Kidney (tissue), 14 donors: ENCODE data around the gene FABP2. TPM values are rescaled to one million over a fixed set of nuclear protein-coding genes. Genes with fewer than 3 reads are reported as not detected.
A peak's percentile ranks its signal among the peaks of the same experiment; 100 is the strongest.
"Not testable (repeated sequence)": the region's sequence is repeated elsewhere in the genome, so short reads cannot be mapped to it uniquely, and the experiment has no call there.

Source experiments
- DNase-seq, 5 donors: peaks; one replicate each; pipeline ENCODE4 v3.0.0-alpha.2; 2013 to 2020
- FAIRE-seq: peaks from 2 replicates; lab custom pipeline; 2012; peaks lifted over from hg19 to GRCh38; lab: Jason Lieb, UNC
- H3K27ac ChIP-seq, 2 donors: one replicate each; pipeline ENCODE4 v1.7.0; 2013; ENCODE audit warnings: low read depth in 2 of 2, low read length in 2 of 2, inconsistent platforms in 1 of 2
- H3K27me3 ChIP-seq: one replicate; pipeline ENCODE4 v1.7.1; 2013; ENCODE audit warnings: low read length, inconsistent platforms; ENCODE audit not compliant: control insufficient read depth, insufficient read depth
- H3K36me3 ChIP-seq, 3 donors: one replicate each; pipeline versions ENCODE4 v1.7.0 to v1.7.1; 2013; ENCODE audit warnings: low read length in 3 of 3, control low read depth in 1 of 3, inconsistent platforms in 1 of 3; ENCODE audit not compliant: insufficient read depth in 3 of 3, control insufficient read depth in 2 of 3
- H3K4me1 ChIP-seq, 3 donors: one replicate each; pipeline versions ENCODE4 v1.7.0 to v1.7.1; 2013; ENCODE audit warnings: low read length in 3 of 3, inconsistent platforms in 1 of 3, low read depth in 1 of 3; ENCODE audit not compliant: control insufficient read depth in 2 of 3, insufficient read depth in 2 of 3
- H3K4me3 ChIP-seq, 3 donors: one replicate each; pipeline versions ENCODE4 v1.7.0 to v1.8.1; 2013; ENCODE audit warnings: low read length in 3 of 3, control low read depth in 1 of 3, inconsistent platforms in 1 of 3
- H3K9ac ChIP-seq, 3 donors: one replicate each; pipeline versions ENCODE4 v1.7.0 to v1.7.1; 2013; ENCODE audit warnings: low read length in 3 of 3, control low read depth in 1 of 3, inconsistent platforms in 1 of 3
- H3K9me3 ChIP-seq, 3 donors: one replicate each; pipeline versions ENCODE4 v1.7.0 to v1.7.1; 2013; ENCODE audit warnings: low read length in 3 of 3, control low read depth in 1 of 3, inconsistent platforms in 1 of 3; ENCODE audit not compliant: control insufficient read depth in 2 of 3, insufficient read depth in 1 of 3
- intact Hi-C: fragments of 100-400 bp; cut with DNase I; formaldehyde crosslinking; loops from one replicate; pipeline ENCODE4 v1.11.1; 2022
- polyA plus RNA-seq: library from polyadenylated mRNA; stranded (reverse); fragments of 350-450 nt; fragmentation: Illumina TruSeq; extraction: RNeasy Lipid Tissue Mini Kit (QIAGEN cat#74804); gene quantifications from one replicate; pipeline ENCODE4 v1.2.3, GENCODE V29; 2014; ENCODE audit warnings: low read depth, low replicate concordance; ENCODE audit not compliant: insufficient read depth
- total RNA-seq: library from RNA; stranded (reverse); fragmentation: NEBNext Ultra II Directional; extraction: Animal tissue kit (Norgen Biotek cat#: 25700); gene quantifications from one replicate; pipeline ENCODE4 v1.2.1, GENCODE V29; 2021
- TF ChIP-seq, protein P1 (sequence below): IDR thresholded peaks from 3 replicates; pipeline ENCODE4 v1.5.1; 2012; ENCODE audit warnings: mild to moderate bottlenecking, moderate library complexity, borderline replicate concordance; ENCODE audit not compliant: insufficient read depth; ENCODE audit errors: extremely low read depth
- donor health status: control.
- donor health status: control.
- donor health status: control.
- donor health status: control.
- donor health status: control.
- donor health status: DM: yes; HTN: yes; CAD: no.
- donor health status: Normal renal cell carcinoma (clear cell type).

FABP2 gene
- total and polyA plus RNA-seq, 2 donors from 2014 or later: not detected

DNA sequence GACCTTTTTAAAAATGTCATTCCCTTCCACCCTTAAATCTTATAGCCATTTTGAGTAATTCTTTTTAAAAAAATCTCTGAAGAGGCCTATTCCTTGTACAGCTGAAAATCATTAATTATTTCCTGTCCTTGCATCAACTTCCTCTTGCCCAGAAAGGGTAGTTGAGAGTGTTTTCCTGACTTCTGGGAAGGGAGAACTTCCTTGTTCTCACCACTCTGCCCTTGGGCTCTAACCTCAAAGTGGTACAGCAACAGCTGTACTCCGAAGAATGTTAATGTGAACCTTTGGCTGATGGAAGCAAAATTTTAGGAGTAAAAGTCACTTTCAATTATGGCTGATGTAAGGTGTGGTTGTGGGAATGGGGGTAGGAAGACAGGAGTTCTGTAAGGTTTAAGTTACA lies 15.1 kb upstream of the FABP2 start:
- Histone ChIP-seq H3K4me1 (no peaks in the 10 kb centered on the region), H3K27me3 (no peaks in the 10 kb centered on the region), H3K9ac (no peak overlapping the region), H3K27ac (peak overlapping the region in 1 of 2 donors; percentile 17), H3K4me3 (no peak overlapping the region), H3K9me3 (no peaks in the 10 kb centered on the region), H3K36me3 (no peaks in the 10 kb centered on the region)
- TF ChIP-seq, protein P1, sequence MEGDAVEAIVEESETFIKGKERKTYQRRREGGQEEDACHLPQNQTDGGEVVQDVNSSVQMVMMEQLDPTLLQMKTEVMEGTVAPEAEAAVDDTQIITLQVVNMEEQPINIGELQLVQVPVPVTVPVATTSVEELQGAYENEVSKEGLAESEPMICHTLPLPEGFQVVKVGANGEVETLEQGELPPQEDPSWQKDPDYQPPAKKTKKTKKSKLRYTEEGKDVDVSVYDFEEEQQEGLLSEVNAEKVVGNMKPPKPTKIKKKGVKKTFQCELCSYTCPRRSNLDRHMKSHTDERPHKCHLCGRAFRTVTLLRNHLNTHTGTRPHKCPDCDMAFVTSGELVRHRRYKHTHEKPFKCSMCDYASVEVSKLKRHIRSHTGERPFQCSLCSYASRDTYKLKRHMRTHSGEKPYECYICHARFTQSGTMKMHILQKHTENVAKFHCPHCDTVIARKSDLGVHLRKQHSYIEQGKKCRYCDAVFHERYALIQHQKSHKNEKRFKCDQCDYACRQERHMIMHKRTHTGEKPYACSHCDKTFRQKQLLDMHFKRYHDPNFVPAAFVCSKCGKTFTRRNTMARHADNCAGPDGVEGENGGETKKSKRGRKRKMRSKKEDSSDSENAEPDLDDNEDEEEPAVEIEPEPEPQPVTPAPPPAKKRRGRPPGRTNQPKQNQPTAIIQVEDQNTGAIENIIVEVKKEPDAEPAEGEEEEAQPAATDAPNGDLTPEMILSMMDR: no peak
- intact Hi-C loops: no loop called here
- DNase-seq (peak in 1 of 5 donors; percentile 4), FAIRE-seq (peak; percentile 27)

DNA sequence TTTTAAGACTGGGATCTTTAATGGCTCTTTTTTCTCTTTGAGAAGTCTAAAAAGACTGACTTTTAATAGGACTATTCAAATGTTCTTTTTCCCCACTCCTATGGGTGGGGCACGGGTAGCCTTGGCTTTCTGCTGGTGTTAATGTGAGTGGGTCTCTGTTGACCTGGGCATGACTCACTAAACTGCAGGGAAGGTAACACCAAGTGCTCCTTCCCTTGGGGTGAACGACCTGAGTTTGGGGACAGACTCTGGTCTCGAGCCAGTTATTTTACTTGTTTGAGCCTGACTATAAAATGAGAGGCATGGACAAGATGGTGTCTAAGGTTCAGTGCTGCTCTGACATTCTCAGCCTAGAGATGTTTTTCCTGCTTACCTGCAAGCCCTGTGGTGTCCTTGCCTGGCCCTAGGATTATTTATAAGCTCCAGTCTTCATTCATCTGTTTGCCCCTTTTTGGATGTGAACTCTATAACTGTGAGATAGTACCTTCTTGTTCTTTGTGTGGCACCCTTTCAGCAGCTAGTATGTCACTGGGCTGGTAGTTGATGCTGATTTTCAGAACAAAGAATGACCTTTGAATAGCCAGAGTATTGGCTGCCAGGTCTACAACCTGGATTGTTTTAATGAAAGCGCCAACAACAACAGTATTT lies 14.5 kb upstream of the FABP2 start:
- H3K36me3 ChIP-seq, FAIRE-seq, H3K9me3 ChIP-seq, H3K27me3 ChIP-seq, H3K9ac ChIP-seq, H3K4me3 ChIP-seq, DNase-seq, intact Hi-C loops, H3K4me1 ChIP-seq: not testable (repeated sequence)
- peak overlapping the region in 1 of 2 donors; percentile 17 for H3K27ac ChIP-seq

DNA sequence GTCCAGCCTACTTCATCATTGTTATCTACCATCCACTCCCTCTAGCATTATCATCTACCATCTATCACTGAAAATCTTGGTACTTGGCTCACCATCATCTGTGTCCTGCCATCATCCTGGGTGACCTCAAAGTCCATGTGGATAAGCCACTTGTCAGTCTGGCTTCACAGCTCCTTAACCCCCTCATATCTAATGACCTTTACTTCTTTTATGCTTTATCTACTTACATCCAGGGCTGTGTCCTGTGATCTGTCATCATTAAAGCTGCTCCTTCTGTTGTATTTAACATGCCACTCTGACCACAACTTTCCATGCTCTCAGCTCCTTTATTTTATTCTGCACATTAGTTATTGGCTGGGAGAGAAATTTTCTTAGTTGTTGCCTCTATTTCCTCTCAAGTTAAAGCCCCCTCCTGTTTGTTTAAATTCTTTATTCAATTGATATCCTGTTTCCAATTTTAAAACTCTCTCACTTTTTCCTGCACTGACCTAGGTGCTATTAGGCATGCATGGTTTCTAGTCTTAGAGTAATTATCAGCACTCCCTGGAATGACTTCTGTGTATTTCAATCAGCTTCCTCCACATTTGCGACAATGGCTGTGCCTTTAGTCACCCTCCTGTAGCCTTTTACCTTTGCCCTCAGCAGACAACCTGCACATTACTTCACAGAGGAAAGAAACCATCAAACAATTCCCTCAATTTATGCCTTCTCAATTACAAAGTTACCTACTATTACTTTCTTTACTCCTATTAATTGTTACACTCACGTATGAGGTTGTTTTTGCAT lies 8.1 kb upstream of the FABP2 start:
- Histone ChIP-seq H3K9me3 (no peaks in the 10 kb centered on the region), H3K27me3 (no peaks in the 10 kb centered on the region), H3K4me3 (no peak overlapping the region), H3K9ac (no peak overlapping the region), H3K36me3 (no peaks in the 10 kb centered on the region), H3K4me1 (no peaks in the 10 kb centered on the region), H3K27ac (no peak overlapping the region)
- FAIRE-seq (no peak), DNase-seq (no peak)
- intact Hi-C loops: no loop called here
- TF ChIP-seq, protein P1: no peak

DNA sequence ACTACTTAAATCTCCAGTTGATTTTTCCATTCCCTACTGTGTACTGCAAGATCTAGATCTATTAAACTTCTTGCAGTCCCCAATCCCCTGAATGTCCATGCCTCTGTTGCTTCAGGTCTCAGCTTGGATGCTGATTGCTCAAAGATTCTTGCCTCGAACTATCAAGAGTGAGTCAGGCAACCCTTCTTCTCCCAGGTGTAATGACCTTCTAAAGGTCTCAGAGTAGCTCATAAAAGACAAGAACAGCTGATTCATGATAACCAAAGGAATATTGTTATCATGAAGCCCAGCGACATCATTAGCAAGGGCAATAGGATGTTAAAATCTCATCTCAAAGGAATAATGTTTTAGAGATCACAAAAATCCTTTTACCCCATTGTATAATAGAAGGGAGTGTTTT lies 6.8 kb upstream of the FABP2 start:
- Histone ChIP-seq H3K9me3 (no peaks in the 10 kb centered on the region), H3K27me3 (no peaks in the 10 kb centered on the region), H3K27ac (no peak overlapping the region), H3K4me1 (no peaks in the 10 kb centered on the region), H3K4me3 (no peak overlapping the region), H3K9ac (no peak overlapping the region), H3K36me3 (no peaks in the 10 kb centered on the region)
- TF ChIP-seq, protein P1: no peak
- DNase-seq: no peak
- intact Hi-C loops: no loop called here
- no peak for FAIRE-seq
